GM12891 (cell line): ENCODE results near the gene WDR48.

Source experiments
- POLR2A ChIP-seq: IDR thresholded peaks from 2 replicates; pipeline ENCODE4 v1.6.1; 2011; ENCODE audit warnings: low read depth, low read length, control low read depth
- POLR2AphosphoS5 ChIP-seq: IDR thresholded peaks from 2 replicates; pipeline ENCODE4 v1.6.1; 2011; ENCODE audit warnings: low read depth, low read length, control low read depth
- TAF1 ChIP-seq: IDR thresholded peaks from 2 replicates; pipeline ENCODE4 v1.6.1; 2011; ENCODE audit warnings: low read depth, low read length, control low read depth

GRCh38 chr3:39126532-39127071 is 74.8 kb downstream of the WDR48 start:
- no peak for TF ChIP-seq POLR2AphosphoS5
- TF ChIP-seq POLR2A = no peak
- no peak for TF ChIP-seq TAF1
